Spleen (tissue), 11 donors: Measurements from ENCODE around the gene ZNF532. TPM values are rescaled to one million over a fixed set of nuclear protein-coding genes. Genes with fewer than 3 reads are reported as not detected.

ENCODE experiments used
- DNase-seq: peaks from one replicate; pipeline ENCODE4 v3.0.0-alpha.2; 2020
- H3K27ac ChIP-seq, 8 donors: fragments of 200-600 bp; sonication (generic) in 7 of 8; 1 replicate in 4 of 8; 2 replicates in 4 of 8; pipeline versions ENCODE4 v1.5.0 to v1.8.0; 2016 to 2021; ENCODE audit warnings: inconsistent platforms in 4 of 8, mild to moderate bottlenecking in 4 of 8, moderate library complexity in 1 of 8
- H3K27me3 ChIP-seq, 7 donors: fragments of 200-600 bp; sonication (generic) in 6 of 7; replicated peaks in 1 of 7; 1 replicate in 4 of 7; 2 replicates in 3 of 7; pipeline versions ENCODE4 v1.5.0 to v1.8.0; 2016 to 2021; ENCODE audit warnings: inconsistent platforms in 3 of 7, mild to moderate bottlenecking in 1 of 7
- H3K36me3 ChIP-seq, 6 donors: fragments of 200-600 bp; sonication (generic) in 5 of 6; 1 replicate in 4 of 6; 2 replicates in 2 of 6; pipeline versions ENCODE4 v1.5.0 to v1.8.0; 2016 to 2021; ENCODE audit warnings: inconsistent platforms in 2 of 6
- H3K4me1 ChIP-seq, 6 donors: fragments of 200-600 bp; sonication (generic) in 5 of 6; 1 replicate in 3 of 6; 2 replicates in 3 of 6; pipeline versions ENCODE4 v1.5.0 to v1.8.0; 2016 to 2021; ENCODE audit warnings: inconsistent platforms in 3 of 6
- H3K4me3 ChIP-seq, 8 donors: fragments of 200-600 bp; sonication (generic) in 7 of 8; 1 replicate in 4 of 8; 2 replicates in 4 of 8; pipeline versions ENCODE4 v1.5.0 to v1.8.0; 2016 to 2021; ENCODE audit warnings: inconsistent platforms in 4 of 8, mild to moderate bottlenecking in 4 of 8, moderate library complexity in 2 of 8
- H3K9me3 ChIP-seq, 8 donors: fragments of 200-600 bp; sonication (generic) in 7 of 8; 1 replicate in 4 of 8; 2 replicates in 4 of 8; pipeline versions ENCODE4 v1.5.0 to v1.8.0; 2016 to 2021; ENCODE audit warnings: inconsistent platforms in 4 of 8
- POLR2A ChIP-seq, 3 donors: fragments of 450-650 bp; IDR thresholded peaks; one replicate each; pipeline ENCODE4 v1.5.1; 2017; ENCODE audit warnings: antibody characterized with exemption in 3 of 3, mild to moderate bottlenecking in 1 of 3
- POLR2AphosphoS5 ChIP-seq, 3 donors: sonication (generic); formaldehyde crosslinking; IDR thresholded peaks; one replicate each; pipeline ENCODE4 v1.5.1; 2017; ENCODE audit warnings: antibody characterized with exemption in 3 of 3
- WGBS, 5 donors: extraction: QIAGEN DNeasy Blood & Tissue Kit in 3 of 5; methylation state at CpG; one replicate each; pipeline versions ENCODE4 v1.1.5 to v1.1.7; 2013 to 2018; 5-methylcytosine and 5-hydroxymethylcytosine counted together
- intact Hi-C: fragments of 100-400 bp; cut with DNase I; formaldehyde crosslinking; loops from one replicate; pipeline ENCODE4 v1.15.0; 2023; ENCODE audit warnings: low total_unique reads
- polyA plus RNA-seq, 3 donors: library from polyadenylated mRNA; stranded (reverse); fragments of 200-250 nt; gene quantifications; one replicate each; pipeline ENCODE4 v1.2.1, GENCODE V29; 2013
- total RNA-seq, 7 donors: library from RNA; depleted of rRNA in 3 of 7; stranded (reverse); fragments of >200 nt in 3 of 7; fragmentation: NEBNext Ultra II Directional in 4 of 7; extraction: Animal tissue kit (Norgen Biotek cat#: 25700) in 4 of 7; gene quantifications; one replicate each; pipeline versions ENCODE4 v1.1.0 to v1.2.1, GENCODE V29; 2016 to 2021
- TF ChIP-seq, protein P1 (sequence below), 11 experiments: fragments of 200-600 bp in 7 of 11; fragments of 450-650 bp in 4 of 11; sonication (generic) in 4 of 11; IDR thresholded peaks in 8 of 11; conservative IDR thresholded peaks in 3 of 11; 1 replicate in 7 of 11; 2 replicates in 4 of 11; pipeline versions ENCODE4 v1.4.0 to v1.8.0; 2016 to 2021; ENCODE audit warnings: antibody characterized with exemption in 11 of 11, inconsistent platforms in 4 of 11, mild to moderate bottlenecking in 1 of 11
- donor health status: healthy with polysubstance abuse.
- donor health status: DM: no; HTN: no; CAD: no; lungs with moderate emphysema.
- donor health status: DM: no; HTN: no; CAD: no.
- donor health status: Bipolar disorder and iron deficiency.
- donor health status: healthy.
- donor health status: DM: no; HTN: no; CAD: no.
- donor health status: DM: yes; HTN: yes; CAD: no.

The ZNF532 gene
- total and polyA plus RNA-seq, 10 donors = 5.2 to 64.8 (median 42.4) TPM

DNA sequence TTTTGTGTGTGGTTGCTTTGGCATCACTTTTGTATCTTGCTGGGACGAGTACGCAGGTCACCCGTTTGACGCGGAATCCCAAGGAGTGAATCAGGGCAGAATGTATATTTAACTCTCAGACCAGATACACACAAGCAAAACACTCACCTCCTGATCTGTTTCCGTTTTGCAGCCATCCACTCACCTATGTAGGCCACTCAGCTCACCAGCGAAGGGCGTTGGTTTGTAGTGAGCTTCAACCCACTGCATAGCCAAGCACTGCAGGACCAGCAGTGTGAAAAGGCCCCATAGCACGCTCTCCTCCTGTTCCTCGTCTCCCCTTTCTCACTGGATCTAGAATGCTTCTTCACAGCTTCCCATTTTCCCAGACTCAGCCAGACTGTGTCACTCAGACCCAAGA, 58.3 kb downstream of the ZNF532 start:
- peaks cover 0 to 15% (median 12%) of the 10 kb centered on the region in 8 donors for H3K9me3 ChIP-seq
- H3K4me1 ChIP-seq = peaks cover 0 to 5% (median under 1%) of the 10 kb centered on the region in 6 donors

DNA sequence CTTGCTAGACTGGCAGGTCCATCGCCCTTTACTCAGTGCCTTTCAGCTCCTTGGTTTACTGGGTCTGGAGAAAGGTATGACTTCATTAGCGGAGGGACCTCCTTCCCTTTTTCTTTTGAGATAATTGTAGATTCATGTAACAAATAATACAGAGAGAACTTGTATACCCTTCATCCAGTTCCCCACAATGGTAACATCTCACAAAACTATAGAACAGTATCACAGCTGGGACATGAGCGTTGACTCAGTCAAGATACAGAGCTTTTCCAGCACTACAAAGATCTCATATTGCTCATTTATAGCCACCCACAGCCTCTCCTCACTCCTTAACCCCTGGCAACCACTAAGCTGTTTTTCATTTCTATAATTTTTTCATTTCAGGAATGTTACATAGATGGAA, 59.8 kb downstream of the ZNF532 start:
- TF ChIP-seq, protein P1, sequence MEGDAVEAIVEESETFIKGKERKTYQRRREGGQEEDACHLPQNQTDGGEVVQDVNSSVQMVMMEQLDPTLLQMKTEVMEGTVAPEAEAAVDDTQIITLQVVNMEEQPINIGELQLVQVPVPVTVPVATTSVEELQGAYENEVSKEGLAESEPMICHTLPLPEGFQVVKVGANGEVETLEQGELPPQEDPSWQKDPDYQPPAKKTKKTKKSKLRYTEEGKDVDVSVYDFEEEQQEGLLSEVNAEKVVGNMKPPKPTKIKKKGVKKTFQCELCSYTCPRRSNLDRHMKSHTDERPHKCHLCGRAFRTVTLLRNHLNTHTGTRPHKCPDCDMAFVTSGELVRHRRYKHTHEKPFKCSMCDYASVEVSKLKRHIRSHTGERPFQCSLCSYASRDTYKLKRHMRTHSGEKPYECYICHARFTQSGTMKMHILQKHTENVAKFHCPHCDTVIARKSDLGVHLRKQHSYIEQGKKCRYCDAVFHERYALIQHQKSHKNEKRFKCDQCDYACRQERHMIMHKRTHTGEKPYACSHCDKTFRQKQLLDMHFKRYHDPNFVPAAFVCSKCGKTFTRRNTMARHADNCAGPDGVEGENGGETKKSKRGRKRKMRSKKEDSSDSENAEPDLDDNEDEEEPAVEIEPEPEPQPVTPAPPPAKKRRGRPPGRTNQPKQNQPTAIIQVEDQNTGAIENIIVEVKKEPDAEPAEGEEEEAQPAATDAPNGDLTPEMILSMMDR (IDR thresholded peaks at IDR 0.05 in 8 of 11, conservative IDR thresholded peaks at IDR 0.05 in 3 of 11) = no peak
- TF ChIP-seq POLR2AphosphoS5 (IDR thresholded peaks at IDR 0.05) = no peak
- no peak for TF ChIP-seq POLR2A (IDR thresholded peaks at IDR 0.05)
- 91 to 100% (median 93%) methylated on average over 3 of the region's 3 CpGs for WGBS, 5 donors
- Histone ChIP-seq H3K9me3 (peaks cover 0 to 15% (median 12%) of the 10 kb centered on the region in 8 donors), H3K4me1 (peaks cover 0 to 20% (median 7%) of the 10 kb centered on the region in 6 donors), H3K4me3 (no peak overlapping the region), H3K27ac (no peak overlapping the region), H3K27me3 (no peaks in the 10 kb centered on the region), H3K36me3 (peaks cover 0 to 39% (median 10%) of the 10 kb centered on the region in 6 donors)
- intact Hi-C loops = no loop called here
- no peak for DNase-seq

More for the DNA sequence above, 58.3 kb downstream of the ZNF532 start:
- Histone ChIP-seq H3K27me3 (no peaks in the 10 kb centered on the region), H3K27ac (no peak overlapping the region), H3K36me3 (peaks cover 0 to 54% (median 24%) of the 10 kb centered on the region in 6 donors), H3K4me3 (no peak overlapping the region)
- 94 to 96% (median 95%) methylated on average over 10 of the region's 10 CpGs for WGBS, 5 donors
- DNase-seq = no peak
- TF ChIP-seq POLR2A (IDR thresholded peaks at IDR 0.05) = no peak
- TF ChIP-seq, protein P1 (IDR thresholded peaks at IDR 0.05 in 8 of 11, conservative IDR thresholded peaks at IDR 0.05 in 3 of 11) = no peak
- no peak for TF ChIP-seq POLR2AphosphoS5 (IDR thresholded peaks at IDR 0.05)
- intact Hi-C loops = no loop called here

DNA sequence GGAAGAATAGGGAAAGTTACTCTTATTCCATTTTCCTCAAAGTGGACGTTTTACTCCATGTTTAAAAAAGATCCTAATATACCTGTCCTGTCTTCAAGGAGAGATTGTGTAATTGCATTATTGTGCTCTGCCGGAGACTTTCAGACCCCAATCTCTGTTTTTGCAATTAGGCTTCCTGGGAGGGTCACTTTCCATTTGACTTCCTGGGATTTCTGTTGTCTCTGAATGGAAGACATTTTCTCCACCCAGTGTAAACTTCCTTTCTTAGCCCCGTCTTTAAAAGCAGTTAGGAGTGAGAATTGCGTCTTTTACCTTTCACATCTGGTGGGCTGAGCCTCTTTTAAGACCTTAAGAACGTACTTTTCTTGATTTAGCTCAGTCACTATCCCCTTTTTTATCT, 63.0 kb downstream of the ZNF532 start:
- H3K27me3 ChIP-seq = no peaks in the 10 kb centered on the region
- 75 to 88% (median 85%) methylated on average over 5 of the region's 5 CpGs for WGBS, 5 donors
- TF ChIP-seq POLR2A (IDR thresholded peaks at IDR 0.05) (no peak), POLR2AphosphoS5 (IDR thresholded peaks at IDR 0.05) (no peak)
- TF ChIP-seq, protein P1 (IDR thresholded peaks at IDR 0.05 in 8 of 11, conservative IDR thresholded peaks at IDR 0.05 in 3 of 11) = no peak
- H3K27ac ChIP-seq = peak overlapping the region in 3 of 8 donors; percentile 9 to 42 (median 29)
- intact Hi-C loops = no loop called here
- peaks cover 0 to 15% (median 12%) of the 10 kb centered on the region in 8 donors for H3K9me3 ChIP-seq
- H3K4me3 ChIP-seq = no peak overlapping the region
- DNase-seq = no peak
- peaks cover 0 to 28% (median 12%) of the 10 kb centered on the region in 6 donors for H3K4me1 ChIP-seq
- H3K36me3 ChIP-seq = peaks cover 0 to 31% (median 3%) of the 10 kb centered on the region in 6 donors

DNA sequence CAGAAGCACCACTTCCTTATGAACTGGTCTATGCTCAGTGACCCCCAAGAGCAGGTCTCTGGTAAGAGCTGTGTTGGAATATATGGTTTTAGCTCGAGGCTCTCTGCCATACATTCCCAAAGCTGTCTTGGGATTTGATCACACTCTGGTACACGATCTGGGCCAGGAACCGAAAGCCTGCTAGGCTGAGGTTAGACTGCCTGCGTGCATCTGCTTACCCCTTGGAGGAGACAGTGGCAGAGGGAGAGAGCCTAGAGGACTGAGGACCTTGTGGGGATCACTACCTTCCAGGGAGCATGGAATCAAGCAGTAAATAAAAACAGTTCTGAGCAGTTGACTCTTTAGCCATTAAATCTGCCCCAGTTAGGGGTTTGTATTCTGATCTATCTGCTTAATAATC, 63.7 kb downstream of the ZNF532 start:
- WGBS, 5 donors = 68 to 90% (median 83%) methylated on average over 4 of the region's 4 CpGs
- Histone ChIP-seq H3K27ac (peak overlapping the region in 4 of 8 donors; percentile 24 to 56 (median 36)), H3K9me3 (peaks cover 0 to 15% (median 12%) of the 10 kb centered on the region in 8 donors), H3K4me1 (peaks cover 0 to 28% (median 12%) of the 10 kb centered on the region in 6 donors), H3K27me3 (no peaks in the 10 kb centered on the region), H3K4me3 (no peak overlapping the region), H3K36me3 (peaks cover 0 to 24% (median 0%) of the 10 kb centered on the region in 6 donors)
- no peak for DNase-seq
- no peak for TF ChIP-seq POLR2A (IDR thresholded peaks at IDR 0.05)
- TF ChIP-seq, protein P1 (IDR thresholded peaks at IDR 0.05 in 8 of 11, conservative IDR thresholded peaks at IDR 0.05 in 3 of 11) = no peak
- TF ChIP-seq POLR2AphosphoS5 (IDR thresholded peaks at IDR 0.05) = no peak
- intact Hi-C loops = no loop called here
